Inferior parietal cortex (tissue), 1 donor: Measurements from ENCODE around the gene TRNT1.

Source experiments
- DNase-seq: peaks from one replicate; pipeline ENCODE4 v3.0.0-alpha.2; 2016; ENCODE audit errors: extremely low spot score

TRNT1 gene

GRCh38 chr3:3178498-3179328 lies 52.0 kb downstream of the TRNT1 start:
- DNase-seq: no peak

- DNase-seq: peak; percentile 95
Measured at GRCh38 chr3:3179407-3180094, 52.8 kb downstream of the TRNT1 start, which contains the start of gene CRBN. Gene CRBN (minus strand): TSS chr3:3179691. CDS start chr3:3179687, 4 bp downstream.

GRCh38 chr3:3180456-3180855 lies 53.7 kb downstream of the TRNT1 start:
- DNase-seq: no peak

- DNase-seq: no peak
Measured at GRCh38 chr3:3184876-3185275, 58.1 kb downstream of the TRNT1 start.

GRCh38 chr3:3189102-3189727 lies 62.5 kb downstream of the TRNT1 start:
- DNase-seq: no peak

GRCh38 chr3:3189961-3190360 lies 63.2 kb downstream of the TRNT1 start:
- no peak for DNase-seq

- no peak for DNase-seq
Measured at GRCh38 chr3:3191675-3192285, 65.0 kb downstream of the TRNT1 start.

GRCh38 chr3:3192286-3192675 lies 65.5 kb downstream of the TRNT1 start:
- DNase-seq: no peak

- DNase-seq: no peak
Measured at GRCh38 chr3:3194861-3195260, 68.1 kb downstream of the TRNT1 start.

- no peak for DNase-seq
Measured at GRCh38 chr3:3196148-3196861, 69.6 kb downstream of the TRNT1 start.
